Measurements from ENCODE around the gene RABGAP1.

DNA sequence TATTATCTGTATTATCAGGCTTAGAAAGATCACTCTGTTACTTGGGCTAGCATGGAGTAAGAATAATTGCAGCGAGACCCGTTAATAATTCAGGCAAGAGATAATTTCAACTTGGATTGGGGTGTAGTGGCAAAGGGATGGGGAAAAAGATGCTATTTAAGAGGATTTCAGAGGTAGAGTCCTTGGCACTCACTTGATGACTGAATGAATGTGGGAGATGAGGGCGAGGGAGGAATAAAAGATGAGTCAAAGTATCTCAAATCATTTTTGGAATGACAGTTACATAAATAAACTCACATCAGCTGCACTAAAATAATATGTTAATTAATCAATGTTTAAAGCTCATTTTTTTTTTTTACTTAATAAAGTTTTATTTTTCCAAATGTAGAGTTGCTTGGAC lies 88.2 kb downstream of the RABGAP1 start:
- TF ChIP-seq, protein P1, sequence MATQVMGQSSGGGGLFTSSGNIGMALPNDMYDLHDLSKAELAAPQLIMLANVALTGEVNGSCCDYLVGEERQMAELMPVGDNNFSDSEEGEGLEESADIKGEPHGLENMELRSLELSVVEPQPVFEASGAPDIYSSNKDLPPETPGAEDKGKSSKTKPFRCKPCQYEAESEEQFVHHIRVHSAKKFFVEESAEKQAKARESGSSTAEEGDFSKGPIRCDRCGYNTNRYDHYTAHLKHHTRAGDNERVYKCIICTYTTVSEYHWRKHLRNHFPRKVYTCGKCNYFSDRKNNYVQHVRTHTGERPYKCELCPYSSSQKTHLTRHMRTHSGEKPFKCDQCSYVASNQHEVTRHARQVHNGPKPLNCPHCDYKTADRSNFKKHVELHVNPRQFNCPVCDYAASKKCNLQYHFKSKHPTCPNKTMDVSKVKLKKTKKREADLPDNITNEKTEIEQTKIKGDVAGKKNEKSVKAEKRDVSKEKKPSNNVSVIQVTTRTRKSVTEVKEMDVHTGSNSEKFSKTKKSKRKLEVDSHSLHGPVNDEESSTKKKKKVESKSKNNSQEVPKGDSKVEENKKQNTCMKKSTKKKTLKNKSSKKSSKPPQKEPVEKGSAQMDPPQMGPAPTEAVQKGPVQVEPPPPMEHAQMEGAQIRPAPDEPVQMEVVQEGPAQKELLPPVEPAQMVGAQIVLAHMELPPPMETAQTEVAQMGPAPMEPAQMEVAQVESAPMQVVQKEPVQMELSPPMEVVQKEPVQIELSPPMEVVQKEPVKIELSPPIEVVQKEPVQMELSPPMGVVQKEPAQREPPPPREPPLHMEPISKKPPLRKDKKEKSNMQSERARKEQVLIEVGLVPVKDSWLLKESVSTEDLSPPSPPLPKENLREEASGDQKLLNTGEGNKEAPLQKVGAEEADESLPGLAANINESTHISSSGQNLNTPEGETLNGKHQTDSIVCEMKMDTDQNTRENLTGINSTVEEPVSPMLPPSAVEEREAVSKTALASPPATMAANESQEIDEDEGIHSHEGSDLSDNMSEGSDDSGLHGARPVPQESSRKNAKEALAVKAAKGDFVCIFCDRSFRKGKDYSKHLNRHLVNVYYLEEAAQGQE (IDR thresholded peaks at IDR 0.05; ENCODE audit: insufficient replicate concordance, low read depth): no peak
- TF ChIP-seq, protein P2, sequence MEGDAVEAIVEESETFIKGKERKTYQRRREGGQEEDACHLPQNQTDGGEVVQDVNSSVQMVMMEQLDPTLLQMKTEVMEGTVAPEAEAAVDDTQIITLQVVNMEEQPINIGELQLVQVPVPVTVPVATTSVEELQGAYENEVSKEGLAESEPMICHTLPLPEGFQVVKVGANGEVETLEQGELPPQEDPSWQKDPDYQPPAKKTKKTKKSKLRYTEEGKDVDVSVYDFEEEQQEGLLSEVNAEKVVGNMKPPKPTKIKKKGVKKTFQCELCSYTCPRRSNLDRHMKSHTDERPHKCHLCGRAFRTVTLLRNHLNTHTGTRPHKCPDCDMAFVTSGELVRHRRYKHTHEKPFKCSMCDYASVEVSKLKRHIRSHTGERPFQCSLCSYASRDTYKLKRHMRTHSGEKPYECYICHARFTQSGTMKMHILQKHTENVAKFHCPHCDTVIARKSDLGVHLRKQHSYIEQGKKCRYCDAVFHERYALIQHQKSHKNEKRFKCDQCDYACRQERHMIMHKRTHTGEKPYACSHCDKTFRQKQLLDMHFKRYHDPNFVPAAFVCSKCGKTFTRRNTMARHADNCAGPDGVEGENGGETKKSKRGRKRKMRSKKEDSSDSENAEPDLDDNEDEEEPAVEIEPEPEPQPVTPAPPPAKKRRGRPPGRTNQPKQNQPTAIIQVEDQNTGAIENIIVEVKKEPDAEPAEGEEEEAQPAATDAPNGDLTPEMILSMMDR (IDR thresholded peaks at IDR 0.05; ENCODE audit: insufficient read depth, low read length): no peak

Data from HL-60 (cell line).